NCI-H345 treated with DMSO at 0.1 percent for 48 hours (cell line): ENCODE data around the gene PHF5A.

Experiments used
- DNase-seq: peaks from one replicate; lab custom pipeline; 2025; ENCODE audit not compliant: unreplicated experiment; lab: John Stamatoyannopoulos, UW

PHF5A gene

GRCh38 chr22:41417622-41418390 is 50.7 kb downstream of the PHF5A start:
- no peak for DNase-seq

DNA sequence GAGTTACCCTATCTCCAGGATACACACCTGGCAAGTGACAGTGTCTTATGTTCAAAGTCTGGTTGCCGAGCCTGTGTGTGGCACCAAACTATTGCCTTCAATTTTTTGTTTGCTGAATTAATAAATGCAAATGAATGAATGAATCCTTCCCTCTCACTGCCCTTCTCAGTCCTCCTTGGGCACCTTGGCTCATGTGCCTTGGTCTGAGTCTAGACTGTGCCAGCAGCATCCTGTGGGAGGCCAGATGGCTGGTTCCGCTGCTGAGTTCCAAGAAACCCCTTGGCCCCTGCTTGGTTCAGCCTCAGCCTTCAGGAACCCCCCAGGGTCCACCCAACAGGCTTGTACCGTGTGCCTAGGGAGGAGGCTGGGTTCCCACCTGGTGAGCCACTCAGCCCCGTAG is 52.9 kb downstream of the PHF5A start:
- no peak for DNase-seq

- DNase-seq: no peak
These were observed 57.3 kb downstream of the PHF5A start for GRCh38 chr22:41411021-41411851.

- no peak for DNase-seq
These were observed 58.2 kb downstream of the PHF5A start for GRCh38 chr22:41410311-41410751.
